Thoracic aorta (tissue), 2 donors: ENCODE results near the gene MGA. TPM values are rescaled to one million over a fixed set of nuclear protein-coding genes. Genes with fewer than 3 reads are reported as not detected.
A peak's percentile ranks its signal among the peaks of the same experiment; 100 is the strongest.

ENCODE experiments used
- ATAC-seq: fragments of 150-250 bp; one replicate; pipeline ENCODE4 v1.8.0; 2017; ENCODE audit warnings: low read depth; ENCODE audit not compliant: insufficient number of reproducible peaks, low FRiP score
- DNase-seq: peaks from one replicate; pipeline ENCODE4 v3.0.0-alpha.2; 2020; ENCODE audit warnings: low spot score
- H3K27ac ChIP-seq, 2 donors: fragments of 200-600 bp; sonication (generic); 1 replicate in 1 of 2; 2 replicates in 1 of 2; pipeline ENCODE4 v1.5.1; 2016; ENCODE audit warnings: mild to moderate bottlenecking in 2 of 2, moderate library complexity in 2 of 2
- H3K27me3 ChIP-seq: fragments of 200-600 bp; sonication (generic); replicated peaks from 2 replicates; pipeline ENCODE4 v1.6.0; 2016; ENCODE audit warnings: mild to moderate bottlenecking; ENCODE audit not compliant: insufficient read depth
- H3K36me3 ChIP-seq: fragments of 200-600 bp; sonication (generic); one replicate; pipeline ENCODE4 v1.5.1; 2016
- H3K4me1 ChIP-seq, 2 donors: fragments of 200-600 bp; sonication (generic); 1 replicate in 1 of 2; 2 replicates in 1 of 2; pipeline versions ENCODE4 v1.5.1 to v1.6.0; 2016; ENCODE audit warnings: low read depth in 2 of 2, mild to moderate bottlenecking in 1 of 2; ENCODE audit not compliant: control insufficient read depth in 1 of 2
- H3K4me3 ChIP-seq: fragments of 200-600 bp; sonication (generic); 2 replicates; pipeline ENCODE4 v1.5.1; 2016; ENCODE audit warnings: mild to moderate bottlenecking
- H3K9me3 ChIP-seq: fragments of 200-600 bp; sonication (generic); 2 replicates; pipeline ENCODE4 v1.5.1; 2016
- total RNA-seq, 2 donors: library from RNA; depleted of rRNA; stranded (reverse); fragments of >200 nt; gene quantifications; one replicate each; pipeline versions ENCODE4 v1.1.0 to v1.2.3, GENCODE V29; 2016
- TF ChIP-seq, protein P1 (sequence below): fragments of 200-600 bp; sonication (generic); IDR thresholded peaks from one replicate; pipeline ENCODE4 v1.5.1; 2019; ENCODE audit warnings: antibody characterized with exemption

MGA gene
- total RNA-seq, 2 donors from 2014 or later: 32.5 to 57.2 TPM

- no peak overlapping the region for H3K4me3 ChIP-seq
- H3K36me3 ChIP-seq: no peaks in the 10 kb centered on the region
- DNase-seq (no peak), ATAC-seq (no peak)
- H3K9me3 ChIP-seq: no peaks in the 10 kb centered on the region
- TF ChIP-seq, protein P1, sequence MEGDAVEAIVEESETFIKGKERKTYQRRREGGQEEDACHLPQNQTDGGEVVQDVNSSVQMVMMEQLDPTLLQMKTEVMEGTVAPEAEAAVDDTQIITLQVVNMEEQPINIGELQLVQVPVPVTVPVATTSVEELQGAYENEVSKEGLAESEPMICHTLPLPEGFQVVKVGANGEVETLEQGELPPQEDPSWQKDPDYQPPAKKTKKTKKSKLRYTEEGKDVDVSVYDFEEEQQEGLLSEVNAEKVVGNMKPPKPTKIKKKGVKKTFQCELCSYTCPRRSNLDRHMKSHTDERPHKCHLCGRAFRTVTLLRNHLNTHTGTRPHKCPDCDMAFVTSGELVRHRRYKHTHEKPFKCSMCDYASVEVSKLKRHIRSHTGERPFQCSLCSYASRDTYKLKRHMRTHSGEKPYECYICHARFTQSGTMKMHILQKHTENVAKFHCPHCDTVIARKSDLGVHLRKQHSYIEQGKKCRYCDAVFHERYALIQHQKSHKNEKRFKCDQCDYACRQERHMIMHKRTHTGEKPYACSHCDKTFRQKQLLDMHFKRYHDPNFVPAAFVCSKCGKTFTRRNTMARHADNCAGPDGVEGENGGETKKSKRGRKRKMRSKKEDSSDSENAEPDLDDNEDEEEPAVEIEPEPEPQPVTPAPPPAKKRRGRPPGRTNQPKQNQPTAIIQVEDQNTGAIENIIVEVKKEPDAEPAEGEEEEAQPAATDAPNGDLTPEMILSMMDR: no peak
- no peaks in the 10 kb centered on the region for H3K27me3 ChIP-seq
- H3K4me1 ChIP-seq: peaks cover 25 to 40% of the 10 kb centered on the region in 2 donors
- H3K27ac ChIP-seq: peak overlapping the region; percentile 35 to 61
Measured at GRCh38 chr15:41790169-41790568, 130.0 kb downstream of the MGA start.

DNA sequence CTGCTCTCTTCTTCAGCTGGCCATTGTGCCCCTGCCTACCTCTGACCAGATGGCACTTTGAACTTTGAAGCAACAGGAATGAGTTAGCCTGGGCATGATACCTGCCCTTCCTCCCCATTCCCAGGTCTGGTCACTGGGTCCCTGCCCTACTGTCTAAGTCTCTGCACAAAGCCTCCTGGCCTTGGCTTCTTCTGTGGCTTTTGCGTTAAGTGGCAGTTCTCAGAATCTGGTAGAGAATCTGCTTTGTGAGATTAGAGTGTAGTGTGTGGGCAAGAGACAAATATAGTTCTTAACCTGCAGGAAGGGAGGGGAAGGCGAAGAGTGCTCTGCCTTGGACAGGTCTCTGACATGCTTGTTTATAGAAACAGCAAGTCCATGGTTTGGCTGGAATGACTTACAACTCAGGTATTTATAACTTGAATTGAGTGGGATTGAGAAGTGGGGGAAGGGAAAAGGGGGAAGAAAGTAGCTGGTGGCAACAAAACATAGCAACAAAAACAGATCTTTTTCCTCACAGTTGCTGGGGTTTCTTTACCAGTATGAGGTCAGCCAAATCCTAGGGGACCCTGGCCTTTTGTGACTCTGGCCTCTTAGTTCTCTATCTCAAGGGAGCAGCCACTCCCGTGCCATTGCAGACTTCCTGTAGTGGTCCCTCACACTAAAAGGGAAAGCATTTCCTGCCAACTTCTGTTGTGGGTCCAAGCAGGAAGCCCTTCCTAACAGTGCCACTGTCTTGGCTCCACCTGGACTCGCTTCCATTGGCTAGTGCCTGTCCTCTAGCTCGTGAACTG lies 130.7 kb downstream of the MGA start:
- peaks cover 29 to 45% of the 10 kb centered on the region in 2 donors for H3K4me1 ChIP-seq

GRCh38 chr15:41791547-41791937 lies 131.3 kb downstream of the MGA start:
- peak overlapping the region; percentile 35 to 61 for H3K27ac ChIP-seq

More for the DNA sequence above, 130.7 kb downstream of the MGA start:
- H3K27me3 ChIP-seq: no peaks in the 10 kb centered on the region
- DNase-seq: no peak
- TF ChIP-seq, protein P1: no peak
- peak overlapping the region; percentile 35 to 61 for H3K27ac ChIP-seq
- H3K4me3 ChIP-seq: no peak overlapping the region
- no peaks in the 10 kb centered on the region for H3K9me3 ChIP-seq
- H3K36me3 ChIP-seq: no peaks in the 10 kb centered on the region
- ATAC-seq: peak; percentile 71

GRCh38 chr15:41792000-41792637 lies 131.9 kb downstream of the MGA start:
- DNase-seq (no peak), ATAC-seq (no peak)
- peaks cover 39 to 57% of the 10 kb centered on the region in 2 donors for H3K4me1 ChIP-seq

More at GRCh38 chr15:41791547-41791937, 131.3 kb downstream of the MGA start:
- Histone ChIP-seq H3K27me3 (no peaks in the 10 kb centered on the region), H3K9me3 (no peaks in the 10 kb centered on the region), H3K4me3 (no peak overlapping the region), H3K36me3 (no peaks in the 10 kb centered on the region), H3K4me1 (peaks cover 33 to 51% of the 10 kb centered on the region in 2 donors)
- no peak for DNase-seq
- TF ChIP-seq, protein P1: no peak
- no peak for ATAC-seq

DNA sequence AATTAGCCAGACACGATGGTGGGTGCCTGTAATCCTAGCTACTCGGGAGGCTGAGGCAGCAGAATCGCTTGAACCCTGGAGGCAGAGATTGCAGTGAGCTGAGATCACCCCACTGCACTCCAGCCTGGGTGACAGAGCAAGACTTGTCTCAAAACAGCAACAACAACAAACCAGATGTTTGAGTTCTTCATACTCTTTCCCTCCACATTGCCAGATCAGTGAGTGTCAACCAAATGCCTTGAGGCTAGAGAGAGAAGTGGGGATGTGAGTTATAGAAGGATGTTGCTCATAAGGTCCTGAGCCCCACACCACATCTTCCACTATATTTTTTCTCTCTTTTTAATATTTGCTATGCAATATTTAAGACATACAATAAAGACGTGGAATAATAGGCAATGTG lies 133.9 kb downstream of the MGA start:
- ATAC-seq: no peak
- Histone ChIP-seq H3K27me3 (no peaks in the 10 kb centered on the region), H3K4me1 (peaks cover 34 to 51% of the 10 kb centered on the region in 2 donors), H3K36me3 (no peaks in the 10 kb centered on the region), H3K9me3 (no peaks in the 10 kb centered on the region), H3K4me3 (no peak overlapping the region), H3K27ac (no peak overlapping the region)
- no peak for DNase-seq
- TF ChIP-seq, protein P1: no peak

More at GRCh38 chr15:41792000-41792637, 131.9 kb downstream of the MGA start:
- Histone ChIP-seq H3K36me3 (no peaks in the 10 kb centered on the region), H3K4me3 (no peak overlapping the region), H3K27ac (peak overlapping the region in 1 of 2 donors; percentile 61), H3K27me3 (no peaks in the 10 kb centered on the region), H3K9me3 (no peaks in the 10 kb centered on the region)
- TF ChIP-seq, protein P1: no peak
